ENCODE results near the gene MSRB2. TPM values are rescaled to one million over a fixed set of nuclear protein-coding genes. Genes with fewer than 3 reads are reported as not detected.

Gene MSRB2
- polyA plus RNA-seq, 1 donor from 2014 or later = 15.3 TPM

DNA sequence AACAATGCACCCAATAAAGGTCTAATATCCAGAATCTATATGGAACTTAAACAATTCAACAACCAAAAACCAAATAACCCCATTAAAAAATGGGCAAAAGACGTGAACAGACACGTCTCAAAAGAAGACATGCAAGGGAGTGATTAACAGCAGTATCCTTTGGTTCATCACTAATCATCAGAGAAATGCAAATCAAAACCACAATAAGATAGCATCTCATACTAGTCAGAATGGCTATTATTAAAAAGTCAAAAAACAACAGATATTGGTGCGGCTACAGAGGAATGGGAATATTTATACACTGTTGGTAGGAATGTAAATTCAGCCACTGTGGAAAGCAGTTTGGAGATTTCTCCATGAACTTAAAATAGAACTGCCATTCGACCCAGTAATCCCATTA is 46.6 kb downstream of the MSRB2 start:
- H3K27ac ChIP-seq (ENCODE audit: low read length) = no peak overlapping the region
- H3K4me3 ChIP-seq (ENCODE audit: low read length) = no peak overlapping the region
- no peaks in the 10 kb centered on the region for H3K36me3 ChIP-seq (ENCODE audit: insufficient read depth, low read length)
- H3K9me2 ChIP-seq (ENCODE audit: insufficient read depth, low read length) = no peaks in the 10 kb centered on the region
- no peaks in the 10 kb centered on the region for H3F3A ChIP-seq (ENCODE audit: insufficient read depth, low read length, poor library complexity, severe bottlenecking)
- no peaks in the 10 kb centered on the region for H3K27me3 ChIP-seq (ENCODE audit: insufficient read depth, low read depth, low read length)
- no peak overlapping the region for H3K9ac ChIP-seq (ENCODE audit: low read length)
- TF ChIP-seq EZH2 (IDR thresholded peaks at IDR 0.05; ENCODE audit: borderline replicate concordance, insufficient read depth, low read length, poor library complexity, severe bottlenecking) (no peak), SMC3 (conservative IDR thresholded peaks at IDR 0.05; ENCODE audit: poor library complexity) (no peak), MXI1 (conservative IDR thresholded peaks at IDR 0.05; ENCODE audit: poor library complexity, severe bottlenecking) (no peak), POLR2AphosphoS5 (IDR thresholded peaks at IDR 0.05) (no peak), TAF1 (IDR thresholded peaks at IDR 0.05; ENCODE audit: low read depth) (no peak), EP300 (conservative IDR thresholded peaks at IDR 0.05; ENCODE audit: poor library complexity, severe bottlenecking) (no peak), RAD21 (conservative IDR thresholded peaks at IDR 0.05) (no peak)
- TF ChIP-seq, protein P1, sequence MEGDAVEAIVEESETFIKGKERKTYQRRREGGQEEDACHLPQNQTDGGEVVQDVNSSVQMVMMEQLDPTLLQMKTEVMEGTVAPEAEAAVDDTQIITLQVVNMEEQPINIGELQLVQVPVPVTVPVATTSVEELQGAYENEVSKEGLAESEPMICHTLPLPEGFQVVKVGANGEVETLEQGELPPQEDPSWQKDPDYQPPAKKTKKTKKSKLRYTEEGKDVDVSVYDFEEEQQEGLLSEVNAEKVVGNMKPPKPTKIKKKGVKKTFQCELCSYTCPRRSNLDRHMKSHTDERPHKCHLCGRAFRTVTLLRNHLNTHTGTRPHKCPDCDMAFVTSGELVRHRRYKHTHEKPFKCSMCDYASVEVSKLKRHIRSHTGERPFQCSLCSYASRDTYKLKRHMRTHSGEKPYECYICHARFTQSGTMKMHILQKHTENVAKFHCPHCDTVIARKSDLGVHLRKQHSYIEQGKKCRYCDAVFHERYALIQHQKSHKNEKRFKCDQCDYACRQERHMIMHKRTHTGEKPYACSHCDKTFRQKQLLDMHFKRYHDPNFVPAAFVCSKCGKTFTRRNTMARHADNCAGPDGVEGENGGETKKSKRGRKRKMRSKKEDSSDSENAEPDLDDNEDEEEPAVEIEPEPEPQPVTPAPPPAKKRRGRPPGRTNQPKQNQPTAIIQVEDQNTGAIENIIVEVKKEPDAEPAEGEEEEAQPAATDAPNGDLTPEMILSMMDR (IDR thresholded peaks at IDR 0.05; ENCODE audit: poor library complexity, severe bottlenecking) = no peak
- TF ChIP-seq, protein P2, sequence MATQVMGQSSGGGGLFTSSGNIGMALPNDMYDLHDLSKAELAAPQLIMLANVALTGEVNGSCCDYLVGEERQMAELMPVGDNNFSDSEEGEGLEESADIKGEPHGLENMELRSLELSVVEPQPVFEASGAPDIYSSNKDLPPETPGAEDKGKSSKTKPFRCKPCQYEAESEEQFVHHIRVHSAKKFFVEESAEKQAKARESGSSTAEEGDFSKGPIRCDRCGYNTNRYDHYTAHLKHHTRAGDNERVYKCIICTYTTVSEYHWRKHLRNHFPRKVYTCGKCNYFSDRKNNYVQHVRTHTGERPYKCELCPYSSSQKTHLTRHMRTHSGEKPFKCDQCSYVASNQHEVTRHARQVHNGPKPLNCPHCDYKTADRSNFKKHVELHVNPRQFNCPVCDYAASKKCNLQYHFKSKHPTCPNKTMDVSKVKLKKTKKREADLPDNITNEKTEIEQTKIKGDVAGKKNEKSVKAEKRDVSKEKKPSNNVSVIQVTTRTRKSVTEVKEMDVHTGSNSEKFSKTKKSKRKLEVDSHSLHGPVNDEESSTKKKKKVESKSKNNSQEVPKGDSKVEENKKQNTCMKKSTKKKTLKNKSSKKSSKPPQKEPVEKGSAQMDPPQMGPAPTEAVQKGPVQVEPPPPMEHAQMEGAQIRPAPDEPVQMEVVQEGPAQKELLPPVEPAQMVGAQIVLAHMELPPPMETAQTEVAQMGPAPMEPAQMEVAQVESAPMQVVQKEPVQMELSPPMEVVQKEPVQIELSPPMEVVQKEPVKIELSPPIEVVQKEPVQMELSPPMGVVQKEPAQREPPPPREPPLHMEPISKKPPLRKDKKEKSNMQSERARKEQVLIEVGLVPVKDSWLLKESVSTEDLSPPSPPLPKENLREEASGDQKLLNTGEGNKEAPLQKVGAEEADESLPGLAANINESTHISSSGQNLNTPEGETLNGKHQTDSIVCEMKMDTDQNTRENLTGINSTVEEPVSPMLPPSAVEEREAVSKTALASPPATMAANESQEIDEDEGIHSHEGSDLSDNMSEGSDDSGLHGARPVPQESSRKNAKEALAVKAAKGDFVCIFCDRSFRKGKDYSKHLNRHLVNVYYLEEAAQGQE (IDR thresholded peaks at IDR 0.05; ENCODE audit: borderline replicate concordance) = no peak
- H4K20me1 ChIP-seq (ENCODE audit: insufficient read depth) = no peaks in the 10 kb centered on the region
- H2AFZ ChIP-seq (ENCODE audit: low read depth, low read length) = no peak overlapping the region
- H3K4me2 ChIP-seq (ENCODE audit: low read length) = no peak overlapping the region
- no peaks in the 10 kb centered on the region for H3K9me3 ChIP-seq (ENCODE audit: low read length)
- H3K79me2 ChIP-seq (replicated peaks; ENCODE audit: insufficient read depth, low read length) = no peaks in the 10 kb centered on the region

- Histone ChIP-seq H3K9me2 (ENCODE audit: insufficient read depth, low read length) (no peaks in the 10 kb centered on the region), H3K36me3 (ENCODE audit: insufficient read depth, low read length) (no peaks in the 10 kb centered on the region), H3K79me2 (replicated peaks; ENCODE audit: insufficient read depth, low read length) (no peaks in the 10 kb centered on the region), H3F3A (ENCODE audit: insufficient read depth, low read length, poor library complexity, severe bottlenecking) (no peaks in the 10 kb centered on the region), H3K4me2 (ENCODE audit: low read length) (no peak overlapping the region), H2AFZ (ENCODE audit: low read depth, low read length) (no peak overlapping the region), H3K9me3 (ENCODE audit: low read length) (no peaks in the 10 kb centered on the region), H4K20me1 (ENCODE audit: insufficient read depth) (no peaks in the 10 kb centered on the region), H3K27ac (ENCODE audit: low read length) (no peak overlapping the region), H3K4me3 (ENCODE audit: low read length) (no peak overlapping the region), H3K9ac (ENCODE audit: low read length) (no peak overlapping the region), H3K27me3 (ENCODE audit: insufficient read depth, low read depth, low read length) (no peaks in the 10 kb centered on the region)
- TF ChIP-seq EZH2 (IDR thresholded peaks at IDR 0.05; ENCODE audit: borderline replicate concordance, insufficient read depth, low read length, poor library complexity, severe bottlenecking) (no peak), TAF1 (IDR thresholded peaks at IDR 0.05; ENCODE audit: low read depth) (no peak), RAD21 (conservative IDR thresholded peaks at IDR 0.05) (no peak), MXI1 (conservative IDR thresholded peaks at IDR 0.05; ENCODE audit: poor library complexity, severe bottlenecking) (no peak), SMC3 (conservative IDR thresholded peaks at IDR 0.05; ENCODE audit: poor library complexity) (no peak), POLR2AphosphoS5 (IDR thresholded peaks at IDR 0.05) (no peak), EP300 (conservative IDR thresholded peaks at IDR 0.05; ENCODE audit: poor library complexity, severe bottlenecking) (no peak)
- TF ChIP-seq, protein P2 (IDR thresholded peaks at IDR 0.05; ENCODE audit: borderline replicate concordance) = no peak
- TF ChIP-seq, protein P1 (IDR thresholded peaks at IDR 0.05; ENCODE audit: poor library complexity, severe bottlenecking) = no peak
These were observed 50.9 kb downstream of the MSRB2 start for GRCh38 chr10:23146258-23146657.

Measured in neural cell (in vitro differentiated cells).